Sigmoid colon (tissue), 4 donors: ENCODE measurements around the gene MESP2.

Experiments used
- POLR2A ChIP-seq, 2 donors: fragments of 450-650 bp; IDR thresholded peaks; one replicate each; pipeline ENCODE4 v1.6.1; 2016; ENCODE audit warnings: antibody characterized with exemption in 2 of 2, mild to moderate bottlenecking in 2 of 2, moderate library complexity in 2 of 2
- POLR2AphosphoS5 ChIP-seq, 4 donors: sonication (generic); formaldehyde crosslinking; IDR thresholded peaks; one replicate each; pipeline ENCODE4 v1.6.1; 2017; ENCODE audit warnings: antibody characterized with exemption in 4 of 4

DNA sequence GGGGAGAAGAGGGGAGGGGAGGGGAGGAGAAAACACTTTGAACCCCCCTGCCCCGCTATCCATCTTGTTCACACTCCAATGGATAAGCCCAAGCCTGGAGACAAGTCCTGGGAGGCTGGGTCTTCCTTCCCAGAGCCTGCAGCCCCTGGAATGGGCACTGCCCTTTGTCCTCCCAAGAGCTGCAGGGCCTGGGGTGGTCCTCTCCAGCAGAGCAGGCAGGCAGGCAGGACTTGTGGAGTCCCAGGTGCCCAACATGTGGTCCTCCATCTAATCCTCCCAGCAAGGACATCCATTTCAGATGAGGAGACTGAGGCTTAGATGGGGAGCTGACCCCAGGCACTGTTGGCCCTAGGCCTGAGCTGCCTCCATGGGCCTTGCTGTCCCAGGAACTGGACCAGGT is 10.4 kb upstream of the MESP2 start:
- TF ChIP-seq POLR2A (IDR thresholded peaks at IDR 0.05) (no peak), POLR2AphosphoS5 (IDR thresholded peaks at IDR 0.05) (no peak)
